MM.1S (cell line): Measurements from ENCODE around the gene USP33.
"Not testable (repeated sequence)": the region's sequence is repeated elsewhere in the genome, so short reads cannot be mapped to it uniquely, and the experiment has no call there.

Experiments
- DNase-seq: peaks from one replicate; pipeline ENCODE4 v3.0.0-alpha.2; 2015
- H2AFZ ChIP-seq: fragments of 300-600 bp; sonication (generic); 2 replicates; pipeline ENCODE4 v1.6.0; 2016; ENCODE audit warnings: antibody characterized with exemption, low read length
- H3F3A ChIP-seq: fragments of 300-600 bp; sonication (generic); 2 replicates; pipeline ENCODE4 v1.6.1; 2016; ENCODE audit warnings: mild to moderate bottlenecking, antibody characterized with exemption, low read length, moderate library complexity, mixed read lengths; ENCODE audit not compliant: insufficient read depth
- H3K27ac ChIP-seq: fragments of 300-600 bp; sonication (generic); 2 replicates; pipeline ENCODE4 v1.5.1; 2016; ENCODE audit warnings: mild to moderate bottlenecking, low read length
- H3K27me3 ChIP-seq: fragments of 300-600 bp; sonication (generic); replicated peaks from 2 replicates; pipeline ENCODE4 v1.6.0; 2016; ENCODE audit warnings: low read length; ENCODE audit not compliant: insufficient read depth
- H3K36me3 ChIP-seq: fragments of 300-600 bp; sonication (generic); replicated peaks from 2 replicates; pipeline ENCODE4 v1.6.1; 2016; ENCODE audit warnings: mild to moderate bottlenecking, low read length, mixed read lengths; ENCODE audit not compliant: insufficient read depth
- H3K4me1 ChIP-seq: fragments of 300-600 bp; sonication (generic); 2 replicates; pipeline ENCODE4 v1.6.1; 2016; ENCODE audit warnings: low read length, mixed read lengths
- H3K4me2 ChIP-seq: fragments of 300-600 bp; sonication (generic); 2 replicates; pipeline ENCODE4 v1.6.0; 2016; ENCODE audit warnings: low read depth, low read length
- H3K4me3 ChIP-seq: fragments of 300-600 bp; sonication (generic); 2 replicates; pipeline ENCODE4 v1.5.1; 2016; ENCODE audit warnings: low read length, mixed read lengths
- H3K79me2 ChIP-seq: fragments of 300-600 bp; sonication (generic); 2 replicates; pipeline ENCODE4 v1.6.1; 2016; ENCODE audit warnings: mixed run types, low read length, mixed read lengths
- H3K9ac ChIP-seq: fragments of 300-600 bp; sonication (generic); 2 replicates; pipeline ENCODE4 v1.6.1; 2016; ENCODE audit warnings: low read length, mixed read lengths
- H3K9me2 ChIP-seq: fragments of 300-600 bp; sonication (generic); replicated peaks from 2 replicates; pipeline ENCODE4 v1.6.1; 2016; ENCODE audit warnings: mild to moderate bottlenecking, low read length, mixed read lengths; ENCODE audit not compliant: insufficient read depth
- H3K9me3 ChIP-seq: fragments of 300-600 bp; sonication (generic); replicated peaks from 2 replicates; pipeline ENCODE4 v1.6.1; 2016; ENCODE audit warnings: mild to moderate bottlenecking, low read length, mixed read lengths; ENCODE audit not compliant: insufficient read depth
- H4K20me1 ChIP-seq: fragments of 300-600 bp; sonication (generic); 2 replicates; pipeline ENCODE4 v1.6.1; 2016; ENCODE audit warnings: mild to moderate bottlenecking, low read length, moderate library complexity, mixed read lengths; ENCODE audit not compliant: insufficient read depth
- EZH2 ChIP-seq: fragments of 300-600 bp; sonication (generic); optimal IDR thresholded peaks from 2 replicates; pipeline ENCODE3; 2017; ENCODE audit warnings: low read depth, mild to moderate bottlenecking, antibody characterized with exemption, low read length, mixed read lengths
- EZH2phosphoT487 ChIP-seq: fragments of 300-600 bp; sonication (generic); IDR thresholded peaks from 2 replicates; pipeline ENCODE4 v1.6.1; 2018; ENCODE audit warnings: antibody characterized with exemption, low read length
- TF ChIP-seq, protein P1 (sequence below): fragments of 300-600 bp; sonication (generic); IDR thresholded peaks from 2 replicates; pipeline ENCODE4 v1.5.1; 2016; ENCODE audit warnings: antibody characterized with exemption, low read length, mixed read lengths

Gene USP33

DNA sequence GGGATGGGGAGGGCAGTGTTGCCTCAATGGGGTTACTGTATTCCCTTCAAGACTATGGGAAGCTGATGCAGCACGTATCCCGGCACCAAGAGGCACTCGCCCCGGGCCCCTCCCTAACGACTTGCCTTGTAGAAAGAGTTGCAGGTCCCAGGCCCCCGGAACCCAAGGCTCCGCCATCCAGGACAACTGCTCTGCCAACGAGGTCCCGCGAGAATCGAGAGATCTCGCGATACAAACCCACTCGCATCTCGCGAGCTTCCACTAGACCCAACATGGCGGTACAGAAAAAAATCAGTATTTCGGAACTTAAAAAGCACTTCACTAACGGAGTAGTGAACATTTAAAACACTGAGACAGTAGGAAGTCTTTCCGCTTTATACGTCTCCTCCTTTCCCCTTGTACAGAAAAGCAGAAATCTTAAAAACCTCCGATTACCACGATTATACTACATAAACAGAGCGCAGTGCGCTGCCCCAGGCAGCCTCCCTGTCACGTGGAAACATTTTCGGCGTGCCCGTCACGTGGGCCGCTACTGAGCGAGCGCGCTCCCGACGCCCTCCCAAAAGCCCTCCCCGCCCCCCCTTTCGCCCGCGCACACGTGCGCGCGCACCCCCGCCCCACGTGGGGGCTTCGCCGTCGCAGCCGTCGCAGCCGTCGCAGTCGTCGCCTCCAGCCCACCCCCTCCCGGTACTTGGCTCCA is 77.0 kb downstream of the USP33 start, which contains the start of gene ZZZ3:
ZZZ3 (minus strand) TSS at position 199 of the 700 bp plus-strand sequence. CDS start 49,304 bp downstream, outside the sequence.
- Histone ChIP-seq H3K27ac (peak within 1 kb of the TSS; percentile 96), H2AFZ (peak within 1 kb of the TSS; percentile 94), H3K9me3 (no peaks in the 10 kb centered on the region), H3K79me2 (peaks cover 51% of the 10 kb centered on the region), H3K9me2 (no peaks in the 10 kb centered on the region), H3K36me3 (no peaks in the 10 kb centered on the region), H3F3A (peaks cover 26% of the 10 kb centered on the region), H3K27me3 (no peaks in the 10 kb centered on the region), H3K4me2 (peak within 1 kb of the TSS; percentile 82), H3K9ac (peak within 1 kb of the TSS; percentile 91), H3K4me3 (peak within 1 kb of the TSS; percentile 69), H3K4me1 (peaks cover 13% of the 10 kb centered on the region; the same call in 1 of the 2 replicates), H4K20me1 (peaks cover 26% of the 10 kb centered on the region)
- peak; percentile 90 for DNase-seq
- TF ChIP-seq EZH2 (no peak), EZH2phosphoT487 (no peak)
- TF ChIP-seq, protein P1, sequence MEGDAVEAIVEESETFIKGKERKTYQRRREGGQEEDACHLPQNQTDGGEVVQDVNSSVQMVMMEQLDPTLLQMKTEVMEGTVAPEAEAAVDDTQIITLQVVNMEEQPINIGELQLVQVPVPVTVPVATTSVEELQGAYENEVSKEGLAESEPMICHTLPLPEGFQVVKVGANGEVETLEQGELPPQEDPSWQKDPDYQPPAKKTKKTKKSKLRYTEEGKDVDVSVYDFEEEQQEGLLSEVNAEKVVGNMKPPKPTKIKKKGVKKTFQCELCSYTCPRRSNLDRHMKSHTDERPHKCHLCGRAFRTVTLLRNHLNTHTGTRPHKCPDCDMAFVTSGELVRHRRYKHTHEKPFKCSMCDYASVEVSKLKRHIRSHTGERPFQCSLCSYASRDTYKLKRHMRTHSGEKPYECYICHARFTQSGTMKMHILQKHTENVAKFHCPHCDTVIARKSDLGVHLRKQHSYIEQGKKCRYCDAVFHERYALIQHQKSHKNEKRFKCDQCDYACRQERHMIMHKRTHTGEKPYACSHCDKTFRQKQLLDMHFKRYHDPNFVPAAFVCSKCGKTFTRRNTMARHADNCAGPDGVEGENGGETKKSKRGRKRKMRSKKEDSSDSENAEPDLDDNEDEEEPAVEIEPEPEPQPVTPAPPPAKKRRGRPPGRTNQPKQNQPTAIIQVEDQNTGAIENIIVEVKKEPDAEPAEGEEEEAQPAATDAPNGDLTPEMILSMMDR, result no peak

DNA sequence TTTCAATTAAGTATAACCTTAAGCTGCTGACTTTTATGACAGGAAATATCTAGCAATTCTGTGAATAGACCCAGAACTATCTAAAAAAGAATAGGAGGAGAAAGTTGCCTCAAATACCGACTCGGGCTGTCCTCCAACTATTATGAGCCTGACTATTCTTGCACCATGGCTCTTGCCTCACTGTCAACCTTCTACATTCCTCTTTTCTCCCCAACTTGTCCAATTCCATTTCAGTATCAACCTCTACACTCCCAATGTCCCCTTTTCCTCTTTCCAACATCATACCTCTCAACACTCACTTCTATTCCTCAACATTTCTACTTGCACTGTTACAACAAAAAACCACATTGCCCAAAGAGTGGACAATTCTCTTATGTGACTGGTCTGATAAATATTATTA is 79.5 kb downstream of the USP33 start:
- H3K4me3 ChIP-seq, result no peak overlapping the region
- peaks cover 37% of the 10 kb centered on the region for H4K20me1 ChIP-seq
- H3K9ac ChIP-seq, result no peak overlapping the region
- DNase-seq, result no peak
- H3K36me3 ChIP-seq, result no peaks in the 10 kb centered on the region
- no peaks in the 10 kb centered on the region for H3K27me3 ChIP-seq
- H2AFZ ChIP-seq, result no peak overlapping the region
- peaks cover 75% of the 10 kb centered on the region for H3K79me2 ChIP-seq
- H3K9me2 ChIP-seq, result no peaks in the 10 kb centered on the region
- no peak overlapping the region for H3K27ac ChIP-seq
- peaks cover 13% of the 10 kb centered on the region; the same call in 1 of the 2 replicates for H3K4me1 ChIP-seq
- no peaks in the 10 kb centered on the region for H3K9me3 ChIP-seq
- peaks cover 22% of the 10 kb centered on the region for H3F3A ChIP-seq
- TF ChIP-seq, protein P1, result no peak
- TF ChIP-seq EZH2, result no peak
- no peak for TF ChIP-seq EZH2phosphoT487
- H3K4me2 ChIP-seq, result no peak overlapping the region

DNA sequence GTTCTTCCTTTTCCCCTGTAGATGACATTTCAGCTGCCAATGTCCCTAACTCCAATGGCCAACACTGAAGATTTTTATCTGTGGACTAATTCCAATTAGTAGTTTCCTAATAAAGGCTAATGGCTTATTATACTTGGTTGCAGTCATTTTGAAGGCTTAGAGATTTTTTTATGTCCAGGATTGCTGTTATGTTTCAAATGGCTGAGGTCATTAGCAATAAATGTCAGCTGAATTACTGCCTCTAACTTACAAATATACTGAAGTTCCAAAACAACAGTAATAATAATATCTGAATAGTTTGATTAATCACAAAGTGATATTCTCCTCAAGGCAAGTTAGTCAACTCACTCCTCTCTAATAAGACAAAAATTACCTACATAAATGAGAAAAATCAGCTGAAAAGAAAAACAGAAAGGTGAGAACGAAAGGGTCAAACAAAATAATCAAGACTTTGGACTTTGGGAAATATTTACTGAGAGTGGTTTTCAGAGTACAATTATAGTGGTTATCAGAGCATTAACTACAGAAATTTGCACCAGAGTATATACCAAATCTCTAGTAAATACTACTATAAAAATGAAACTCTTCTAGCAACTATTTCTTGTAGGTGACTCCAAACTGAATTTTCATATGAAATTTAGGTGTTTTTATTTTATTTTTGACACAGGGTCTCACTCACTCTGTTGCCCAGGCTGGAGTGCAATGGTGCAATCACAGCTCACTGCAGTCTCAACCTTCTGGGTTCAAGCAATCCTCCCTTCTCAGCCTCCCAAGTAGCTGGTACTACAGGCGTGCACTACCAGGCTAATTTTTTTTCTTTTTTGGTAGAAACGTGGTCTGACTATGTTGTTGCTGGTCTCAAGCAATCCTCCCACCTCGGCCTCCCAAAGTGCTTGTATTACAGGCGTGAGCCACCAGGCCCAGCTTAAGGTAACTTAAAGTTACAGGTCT is 80.7 kb downstream of the USP33 start:
- no peak overlapping the region for H2AFZ ChIP-seq
- no peaks in the 10 kb centered on the region for H3K36me3 ChIP-seq
- no peaks in the 10 kb centered on the region for H3K27me3 ChIP-seq
- DNase-seq, result no peak
- no peaks in the 10 kb centered on the region for H3K9me3 ChIP-seq
- H3K4me3 ChIP-seq, result no peak overlapping the region
- H3F3A ChIP-seq, result peaks cover 16% of the 10 kb centered on the region
- H3K9me2 ChIP-seq, result no peaks in the 10 kb centered on the region
- H3K9ac ChIP-seq, result no peak overlapping the region
- no peak overlapping the region for H3K4me2 ChIP-seq
- H4K20me1 ChIP-seq, result peaks cover 37% of the 10 kb centered on the region
- TF ChIP-seq EZH2phosphoT487 (no peak), EZH2 (no peak)
- TF ChIP-seq, protein P1, result no peak
- H3K79me2 ChIP-seq, result peaks cover 87% of the 10 kb centered on the region
- H3K27ac ChIP-seq, result no peak overlapping the region
- H3K4me1 ChIP-seq, result peaks cover 6% of the 10 kb centered on the region; the same call in 1 of the 2 replicates

DNA sequence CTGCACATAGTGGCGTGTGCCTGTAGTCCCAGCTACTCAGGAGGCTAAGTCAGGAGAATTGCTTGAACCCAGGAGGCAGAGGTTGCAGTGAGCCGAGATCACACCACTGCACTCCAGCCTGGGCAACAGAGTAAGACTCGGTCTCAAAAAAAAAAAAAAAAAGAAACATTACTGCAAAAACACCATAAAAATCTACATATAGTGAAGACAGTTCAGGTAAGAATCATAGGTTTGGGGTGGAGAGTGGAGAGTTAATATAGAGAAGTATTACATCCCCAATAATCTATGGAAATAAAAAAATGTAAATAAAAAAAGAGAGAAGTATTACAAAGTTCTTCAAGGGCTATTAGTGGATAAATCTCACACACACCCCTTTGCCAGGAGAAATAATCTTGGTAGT is 84.8 kb downstream of the USP33 start:
- H3K9ac ChIP-seq, H3F3A ChIP-seq, H3K4me3 ChIP-seq, H3K9me2 ChIP-seq, H3K36me3 ChIP-seq, H3K4me2 ChIP-seq, DNase-seq, H3K27ac ChIP-seq, H3K9me3 ChIP-seq, H3K27me3 ChIP-seq, H2AFZ ChIP-seq: not testable (repeated sequence)
- Histone ChIP-seq H3K4me1 (peaks cover 21% of the 10 kb centered on the region), H3K79me2 (peaks cover 100% of the 10 kb centered on the region), H4K20me1 (peaks cover 36% of the 10 kb centered on the region)
